Measurements from ENCODE around the gene FRMPD4.

- TF ChIP-seq CTCF (CRISPR knock-in tag; IDR thresholded peaks at IDR 0.05) (no peak), POLR2A (IDR thresholded peaks at IDR 0.05; ENCODE audit: insufficient read depth in 1 of 2, low read depth in 2 of 2, low read length in 2 of 2) (no peak), POLR2AphosphoS5 (IDR thresholded peaks at IDR 0.05; ENCODE audit: low read depth, low read length) (no peak), GABPA (IDR thresholded peaks at IDR 0.05; ENCODE audit: low read depth, low read length) (no peak), GABPA (CRISPR knock-in tag; IDR thresholded peaks at IDR 0.05; ENCODE audit: low read depth) (no peak), PREB (CRISPR knock-in tag; IDR thresholded peaks at IDR 0.05) (no peak), DNMT3B (CRISPR knock-in tag; conservative IDR thresholded peaks at IDR 0.05) (no peak), SIX1 (CRISPR knock-in tag; IDR thresholded peaks at IDR 0.05; ENCODE audit: borderline replicate concordance) (no peak)
Measured at GRCh38 chrX:12469296-12469695, 331.0 kb downstream of the FRMPD4 start.

Data from HepG2 (cell line).